B cell (primary cell): ENCODE data around the gene GPR183.

Source experiments
- EZH2 ChIP-seq: IDR thresholded peaks from 2 replicates; pipeline ENCODE4 v1.6.1; 2012; ENCODE audit warnings: borderline replicate concordance, low read depth, mild to moderate bottlenecking, moderate library complexity, low read length; ENCODE audit not compliant: insufficient read depth, poor library complexity, severe bottlenecking
- TF ChIP-seq, protein P1 (sequence below): fragments of 200-600 bp; IDR thresholded peaks from one replicate; pipeline ENCODE4 v1.8.0; 2022; ENCODE audit warnings: antibody characterized with exemption, mild to moderate bottlenecking

DNA sequence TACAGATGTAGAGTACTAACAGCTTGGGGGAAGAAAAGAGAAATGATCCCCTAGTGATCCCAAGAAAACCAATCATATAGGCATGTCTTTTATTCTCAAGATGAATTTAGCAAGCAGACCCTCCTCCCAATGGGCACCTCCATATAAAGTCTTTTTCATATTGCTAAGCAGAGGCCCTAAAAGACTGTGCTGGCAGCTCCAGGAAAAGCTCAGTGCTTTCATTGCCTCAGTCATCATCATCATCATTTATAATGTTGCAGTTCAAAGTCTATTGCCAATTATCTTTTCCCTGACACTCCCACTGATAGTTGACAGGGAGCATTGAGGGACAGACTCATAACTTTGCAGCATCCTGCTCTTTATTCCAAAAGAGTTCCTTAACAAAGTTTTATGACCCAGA is 13.0 kb downstream of the GPR183 start:
- TF ChIP-seq EZH2: no peak
- TF ChIP-seq, protein P1, sequence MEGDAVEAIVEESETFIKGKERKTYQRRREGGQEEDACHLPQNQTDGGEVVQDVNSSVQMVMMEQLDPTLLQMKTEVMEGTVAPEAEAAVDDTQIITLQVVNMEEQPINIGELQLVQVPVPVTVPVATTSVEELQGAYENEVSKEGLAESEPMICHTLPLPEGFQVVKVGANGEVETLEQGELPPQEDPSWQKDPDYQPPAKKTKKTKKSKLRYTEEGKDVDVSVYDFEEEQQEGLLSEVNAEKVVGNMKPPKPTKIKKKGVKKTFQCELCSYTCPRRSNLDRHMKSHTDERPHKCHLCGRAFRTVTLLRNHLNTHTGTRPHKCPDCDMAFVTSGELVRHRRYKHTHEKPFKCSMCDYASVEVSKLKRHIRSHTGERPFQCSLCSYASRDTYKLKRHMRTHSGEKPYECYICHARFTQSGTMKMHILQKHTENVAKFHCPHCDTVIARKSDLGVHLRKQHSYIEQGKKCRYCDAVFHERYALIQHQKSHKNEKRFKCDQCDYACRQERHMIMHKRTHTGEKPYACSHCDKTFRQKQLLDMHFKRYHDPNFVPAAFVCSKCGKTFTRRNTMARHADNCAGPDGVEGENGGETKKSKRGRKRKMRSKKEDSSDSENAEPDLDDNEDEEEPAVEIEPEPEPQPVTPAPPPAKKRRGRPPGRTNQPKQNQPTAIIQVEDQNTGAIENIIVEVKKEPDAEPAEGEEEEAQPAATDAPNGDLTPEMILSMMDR: no peak
